SU-DHL-6 (cell line): Measurements from ENCODE around the gene CPA5.

Source experiments
- CTCF ChIP-seq: fragments of 200-600 bp; sonication (generic); IDR thresholded peaks from one replicate; pipeline ENCODE4 v1.5.1; 2017; ENCODE audit warnings: antibody characterized with exemption, mild to moderate bottlenecking, low read length, moderate library complexity; ENCODE audit not compliant: insufficient read depth, poor library complexity, severe bottlenecking
- EZH2phosphoT487 ChIP-seq: fragments of 200-600 bp; sonication (generic), shearing (Covaris generic); conservative IDR thresholded peaks from 2 replicates; pipeline ENCODE4 v1.6.1; 2018; ENCODE audit warnings: mild to moderate bottlenecking, antibody characterized with exemption, low read length, moderate library complexity, mixed read lengths

- TF ChIP-seq CTCF (no peak), EZH2phosphoT487 (no peak)
Observed at GRCh38 chr7:130346177-130346905, 1.7 kb downstream of the CPA5 start.
